ENCODE results near the gene RAP1B.

RAP1B gene

DNA sequence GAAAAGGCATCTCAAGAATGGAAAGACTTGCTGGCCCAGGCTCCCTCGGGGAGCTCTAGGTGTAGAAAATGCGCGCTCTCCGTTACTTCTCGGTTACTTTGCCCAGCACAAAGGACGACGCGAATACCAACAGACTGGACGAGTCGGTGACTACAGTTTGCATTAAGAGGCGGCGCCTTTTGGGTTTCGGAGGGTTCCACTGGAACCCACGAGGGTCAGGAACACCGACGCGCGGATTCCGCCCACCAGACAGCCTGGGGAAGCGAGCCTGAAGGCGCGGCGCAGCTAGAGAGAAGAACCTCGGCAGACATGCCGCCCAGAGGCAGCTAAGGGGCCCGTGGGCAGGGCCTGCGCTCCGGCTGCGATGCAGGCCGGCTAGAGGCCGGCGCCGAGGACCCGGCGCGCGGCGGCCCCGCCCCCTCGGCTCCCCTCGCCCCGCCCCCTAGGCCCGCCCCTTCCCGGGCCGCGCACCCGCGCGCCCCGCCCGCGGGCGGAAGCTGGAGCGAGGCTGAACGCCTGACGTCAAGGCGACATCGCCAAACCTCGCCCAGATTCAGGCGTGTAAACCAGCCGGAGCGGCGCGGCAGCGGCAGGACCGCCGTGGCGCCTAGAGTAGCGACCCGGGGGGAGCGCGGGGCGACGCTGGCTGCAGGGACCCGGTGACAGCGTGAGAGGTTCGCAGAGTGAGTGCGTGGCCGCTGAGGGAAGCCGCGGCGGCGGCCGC is at the start of gene RAP1B:
Gene RAP1B (plus strand): TSS at position 530 of the 724 bp plus-strand sequence. CDS start 37,826 bp downstream, outside the sequence.
- DNase-seq, result peak; percentile 61

GRCh38 chr12:68561830-68562229 is 48.9 kb upstream of the RAP1B start:
- DNase-seq, result no peak

- no peak for DNase-seq
Observed at GRCh38 chr12:68564166-68564565, 46.5 kb upstream of the RAP1B start.

- DNase-seq, result no peak
Observed at GRCh38 chr12:68565391-68565903, 45.3 kb upstream of the RAP1B start.

DNA sequence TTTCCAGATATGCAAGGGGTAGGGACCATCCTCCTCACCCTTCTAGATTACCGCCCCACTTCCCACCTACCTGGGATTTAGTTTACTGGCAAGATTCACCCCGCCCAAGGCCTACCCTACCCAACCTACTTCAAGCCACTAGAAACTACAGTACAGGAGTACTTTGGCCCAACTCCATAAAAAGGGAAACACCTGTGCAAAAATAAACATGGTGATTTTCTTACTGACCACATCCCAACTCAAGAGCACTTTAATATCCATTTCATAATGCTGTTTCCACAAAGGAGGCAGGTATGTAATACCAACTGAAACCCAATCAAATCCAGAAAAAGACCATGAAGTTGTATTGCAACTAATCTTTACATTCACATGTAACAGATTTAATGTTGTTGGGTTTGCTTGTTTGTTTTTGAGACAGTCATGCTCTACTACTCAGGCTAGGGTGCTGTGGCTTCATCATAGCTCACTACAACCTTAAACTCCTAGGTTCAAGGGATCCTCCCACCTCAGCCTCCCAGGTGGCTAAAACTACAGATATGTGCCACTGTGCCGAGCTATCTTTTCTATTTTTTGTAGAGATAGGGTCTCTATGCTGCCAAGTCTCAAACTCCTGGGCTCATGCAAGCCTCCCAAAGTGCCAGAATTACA is 41.7 kb upstream of the RAP1B start:
- DNase-seq, result no peak

- no peak for DNase-seq
Observed at GRCh38 chr12:68572661-68573060, 38.0 kb upstream of the RAP1B start.

- no peak for DNase-seq
Observed at GRCh38 chr12:68573406-68573805, 37.3 kb upstream of the RAP1B start.

DNA sequence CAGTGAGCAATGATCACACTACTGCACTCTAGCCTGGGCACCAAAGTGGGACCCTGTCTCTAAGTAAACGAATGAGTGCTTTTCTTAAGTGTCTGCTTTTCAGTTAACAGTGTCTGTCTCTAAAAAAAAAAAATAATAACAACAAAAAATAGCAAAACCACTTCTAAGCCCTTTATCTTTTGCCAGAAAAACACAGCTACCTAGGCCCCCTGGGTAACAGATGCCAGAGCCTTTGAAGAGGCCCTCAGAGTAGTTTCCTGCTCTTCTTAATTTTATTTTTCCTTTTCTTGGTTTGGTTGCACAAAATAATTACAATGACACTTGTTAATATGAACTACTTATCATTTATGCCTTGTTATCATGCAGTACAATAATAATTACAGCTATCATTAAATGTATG is 32.8 kb upstream of the RAP1B start:
- DNase-seq, result no peak

- no peak for DNase-seq
Observed at GRCh38 chr12:68578765-68579164, 31.9 kb upstream of the RAP1B start.

DNA sequence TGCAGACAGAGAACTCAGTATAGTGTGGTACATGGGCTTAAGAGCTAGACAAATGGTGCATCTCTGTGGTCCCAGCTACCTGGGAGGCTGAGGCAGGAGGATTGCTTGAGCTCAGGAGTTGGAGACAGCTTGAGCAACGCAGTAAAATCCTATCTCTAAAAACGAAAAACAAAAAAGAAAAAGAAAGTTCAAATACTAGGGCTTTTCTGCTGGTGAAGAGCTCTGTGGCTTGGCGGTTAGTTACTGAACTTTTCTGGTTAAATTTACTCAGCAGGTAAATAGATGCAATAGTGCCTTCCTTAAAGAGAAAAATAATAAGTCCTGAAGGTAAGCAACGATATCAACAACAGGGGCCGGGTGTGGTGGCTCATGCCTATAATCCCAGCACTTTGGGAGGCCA is 31.4 kb upstream of the RAP1B start:
- no peak for DNase-seq

GRCh38 chr12:68580911-68581310 is 29.8 kb upstream of the RAP1B start:
- DNase-seq, result no peak

- no peak for DNase-seq
Observed at GRCh38 chr12:68581926-68582325, 28.8 kb upstream of the RAP1B start.

GRCh38 chr12:68585966-68586365 is 24.7 kb upstream of the RAP1B start:
- no peak for DNase-seq

DNA sequence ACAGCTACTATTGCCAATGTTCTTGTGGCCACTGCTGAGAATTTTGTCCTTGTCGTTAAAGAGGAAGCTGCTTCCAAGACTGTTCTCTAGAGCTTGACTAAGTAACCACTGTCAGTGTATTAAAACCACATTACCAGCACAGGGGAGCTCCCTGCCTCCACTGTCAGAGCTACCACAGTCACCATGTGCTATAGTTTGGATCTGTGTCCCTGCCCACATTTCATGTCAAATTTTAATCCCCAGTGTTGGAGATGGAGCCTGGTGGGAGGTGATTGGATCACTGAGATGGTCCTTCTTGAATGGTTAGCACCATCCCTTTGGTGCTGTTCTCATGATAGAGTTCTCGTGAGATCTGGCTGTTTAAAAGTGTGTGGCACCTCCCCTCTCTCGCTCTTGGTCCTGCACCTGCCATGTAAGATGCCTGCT is 23.2 kb upstream of the RAP1B start:
- no peak for DNase-seq

DNA sequence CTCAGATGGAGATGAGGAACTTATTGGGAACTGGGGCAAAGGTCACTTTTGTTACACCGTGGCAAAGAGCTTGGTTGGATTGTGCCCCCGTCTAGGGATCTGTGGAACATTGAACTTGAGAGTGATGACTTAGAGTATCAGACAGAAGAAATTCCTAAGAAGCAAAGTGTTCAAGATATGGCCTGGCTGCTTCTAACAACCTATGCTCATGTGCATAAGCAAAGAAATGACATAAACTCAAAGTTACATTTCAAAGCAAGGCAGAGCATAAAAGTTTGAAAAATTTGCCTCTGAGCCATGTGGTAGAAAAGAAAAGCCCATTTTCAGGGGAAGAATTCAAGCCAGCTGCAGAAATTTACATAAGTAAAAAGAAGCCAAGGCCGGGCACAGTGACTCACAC is 21.5 kb upstream of the RAP1B start:
- DNase-seq, result no peak

DNA sequence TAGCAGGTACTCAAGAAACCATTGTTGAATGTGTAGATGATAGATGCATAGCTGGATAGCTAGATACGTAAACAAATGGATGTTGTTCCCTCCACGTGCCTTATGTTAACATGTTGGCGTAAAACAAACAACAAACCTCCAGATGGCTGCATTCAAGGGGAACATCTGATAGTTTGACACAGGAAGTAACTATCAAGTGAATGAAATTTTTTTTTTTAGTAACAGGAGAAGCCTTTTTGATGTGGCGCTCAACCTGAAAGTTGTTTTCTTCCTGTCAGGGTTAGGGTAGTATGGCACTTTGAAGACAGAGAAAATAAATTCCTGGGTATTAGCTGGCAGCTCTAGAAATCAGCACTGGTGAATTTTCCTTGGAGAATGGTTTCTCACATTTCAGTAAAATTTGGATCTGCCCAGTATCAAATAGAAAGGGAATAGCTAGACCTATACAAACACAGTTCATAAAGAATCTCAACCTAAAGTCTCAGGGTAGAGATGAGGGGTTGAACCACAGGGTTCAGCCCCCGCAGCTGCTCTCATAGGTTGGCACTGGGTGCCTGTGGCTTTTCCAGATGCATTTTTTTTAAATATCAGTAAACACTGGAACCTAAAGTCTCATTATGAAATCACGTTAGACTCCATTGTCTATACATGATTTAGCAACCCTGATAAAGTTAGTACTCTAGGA is 18.8 kb upstream of the RAP1B start:
- no peak for DNase-seq

DNA sequence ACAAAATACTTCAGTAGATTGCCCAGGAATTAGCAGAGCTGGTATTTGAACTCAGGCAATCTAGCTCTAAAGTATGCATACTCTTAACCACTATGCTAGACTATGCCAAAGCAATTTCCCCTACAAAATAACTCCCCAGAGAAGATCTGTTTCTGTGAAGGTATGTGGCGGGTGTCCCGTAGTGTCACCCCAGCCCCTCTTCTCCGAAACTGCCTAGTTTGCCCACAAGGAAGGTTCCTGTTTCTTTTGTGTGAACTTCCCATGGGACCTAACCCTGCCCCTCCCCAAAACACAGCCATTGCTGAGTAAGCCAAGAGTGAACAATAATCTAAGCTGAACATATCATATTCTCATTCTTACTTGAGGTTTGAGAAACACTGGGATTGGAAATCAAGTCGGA is 15.5 kb upstream of the RAP1B start:
- no peak for DNase-seq

DNA sequence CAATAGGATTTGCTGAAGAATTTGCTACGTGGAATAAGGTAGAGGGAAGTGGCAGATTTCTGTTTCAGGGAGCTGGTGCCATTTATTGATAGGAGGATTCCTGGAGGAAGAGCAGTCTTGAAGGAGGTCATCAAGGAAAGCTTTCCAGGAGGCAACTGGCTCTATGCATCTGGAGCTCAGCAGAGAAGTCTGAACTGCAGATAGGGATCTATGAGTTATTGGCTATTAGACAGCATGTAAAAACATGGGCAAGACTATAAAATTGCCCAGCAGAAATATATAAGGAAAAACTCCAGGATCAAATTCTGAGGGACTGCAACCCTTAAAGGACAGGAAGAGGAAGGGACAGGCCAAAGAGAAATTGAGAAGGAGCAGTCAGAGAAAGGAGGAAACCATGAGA is 8.9 kb upstream of the RAP1B start:
- no peak for DNase-seq

- no peak for DNase-seq
Observed at GRCh38 chr12:68602720-68603119, 8.0 kb upstream of the RAP1B start.

DNA sequence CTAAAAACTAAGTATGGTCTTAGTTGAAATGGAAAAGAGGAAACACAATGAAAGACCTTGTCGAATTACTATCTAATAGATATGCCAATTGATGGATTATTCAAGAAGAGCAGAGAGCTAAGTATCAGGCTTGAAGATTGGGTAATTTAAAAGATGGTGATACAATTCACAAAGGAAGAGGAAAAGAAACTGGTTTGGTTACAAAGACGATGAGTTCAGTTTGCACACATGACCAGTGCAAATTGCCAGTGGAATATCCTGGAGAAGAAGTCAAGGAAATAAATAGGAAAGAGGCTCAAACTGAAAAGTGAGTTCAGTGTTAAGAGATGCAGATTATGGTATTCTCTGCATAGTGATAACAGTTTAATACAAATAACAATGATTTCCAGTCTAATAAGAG is 2.5 kb upstream of the RAP1B start:
- DNase-seq, result no peak

DNA sequence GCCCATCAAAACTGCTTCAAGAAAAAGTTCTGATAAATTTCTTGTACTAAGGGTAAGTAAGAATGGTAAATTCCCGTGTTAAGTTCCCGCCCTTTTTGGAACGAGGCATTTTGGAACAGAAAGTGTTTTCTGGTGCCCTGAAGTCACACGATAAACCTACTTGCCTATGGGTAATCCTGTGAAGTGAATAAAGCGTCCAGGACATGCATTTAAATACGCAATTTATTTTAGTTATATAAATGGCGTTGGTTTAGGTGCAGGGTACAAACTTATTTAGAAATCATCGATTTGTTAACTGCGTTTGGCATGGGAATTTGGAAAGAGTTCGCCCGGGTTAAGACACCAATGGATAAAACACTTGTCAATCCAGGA is 715 bp upstream of the RAP1B start:
- no peak for DNase-seq

DNA sequence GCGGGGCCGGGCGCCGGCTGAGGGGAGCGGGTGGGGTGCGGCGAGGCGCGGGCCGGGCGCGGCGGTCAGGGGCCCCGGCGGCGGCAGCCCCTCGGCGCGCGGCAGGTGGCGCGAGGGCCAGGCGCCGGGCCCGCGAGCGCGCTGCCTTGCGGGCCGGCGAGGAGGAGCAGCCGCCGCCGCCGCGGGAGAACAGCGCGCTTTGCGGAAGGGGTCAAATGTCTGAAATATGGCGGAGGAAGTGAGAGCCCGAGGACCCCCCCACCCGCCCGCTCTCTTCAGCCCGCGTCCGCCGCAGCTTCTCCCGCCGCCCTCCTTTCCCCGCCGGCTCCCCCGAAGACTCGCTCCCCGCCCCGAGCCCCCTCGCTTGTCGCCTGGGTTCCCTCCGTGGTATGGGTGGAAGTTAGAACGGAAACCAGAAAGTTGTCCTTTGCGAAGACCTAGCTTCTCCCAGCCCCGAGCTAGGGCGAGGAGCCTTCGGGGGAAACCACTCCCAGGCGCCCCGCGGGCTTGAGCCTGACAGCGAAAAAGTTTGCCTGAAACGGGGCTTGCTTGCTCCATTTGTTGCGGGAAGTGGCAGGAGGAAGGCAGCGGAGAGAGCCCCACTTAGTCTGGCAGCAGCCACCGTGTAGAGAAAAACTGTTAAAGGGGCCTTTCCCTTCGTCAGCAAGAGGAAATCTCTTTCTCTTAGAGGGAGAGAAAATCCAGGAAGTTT is 551 bp downstream of the RAP1B start:
- DNase-seq, result no peak

DNA sequence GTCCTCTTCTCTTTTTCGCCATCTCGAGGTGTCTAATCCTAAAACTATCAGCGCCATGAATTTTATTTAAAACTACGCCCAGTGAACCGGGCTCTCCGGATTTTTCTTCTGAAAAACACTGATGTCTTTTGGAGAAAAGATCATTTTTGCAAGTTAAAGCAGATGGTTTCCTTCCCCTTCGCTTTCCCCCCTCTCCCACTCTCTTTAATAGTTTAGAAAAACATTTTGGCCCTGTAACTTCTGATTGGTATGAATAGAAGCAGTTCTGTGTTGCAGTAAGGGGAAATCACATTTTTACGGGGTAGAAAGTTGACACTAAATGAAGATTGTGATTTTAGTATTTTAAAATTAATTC is 1.1 kb downstream of the RAP1B start:
- DNase-seq, result no peak

DNA sequence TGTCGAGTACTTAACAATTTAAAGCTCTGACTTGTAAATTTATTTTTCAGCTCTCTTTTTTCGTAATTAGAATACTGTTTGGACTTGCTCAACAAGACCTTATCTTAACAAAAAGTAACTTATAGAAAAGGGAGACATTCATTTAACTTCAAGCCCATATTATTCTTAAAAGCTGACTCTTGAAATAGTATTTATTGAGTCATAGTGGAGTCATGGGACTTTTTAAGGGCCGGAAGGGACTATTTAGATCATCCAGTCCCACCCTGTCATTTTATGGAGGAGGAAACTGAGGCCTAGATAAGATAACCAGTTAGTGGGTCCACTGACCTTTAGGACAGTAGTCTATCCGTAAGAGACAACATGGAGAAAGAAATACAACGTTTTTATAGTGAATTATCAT is 1.5 kb downstream of the RAP1B start:
- DNase-seq, result no peak

All from NCI-H1694 treated with DMSO at 0.1 percent for 48 hours (cell line).